ENCODE measurements around the gene EXOC3L1.

DNA sequence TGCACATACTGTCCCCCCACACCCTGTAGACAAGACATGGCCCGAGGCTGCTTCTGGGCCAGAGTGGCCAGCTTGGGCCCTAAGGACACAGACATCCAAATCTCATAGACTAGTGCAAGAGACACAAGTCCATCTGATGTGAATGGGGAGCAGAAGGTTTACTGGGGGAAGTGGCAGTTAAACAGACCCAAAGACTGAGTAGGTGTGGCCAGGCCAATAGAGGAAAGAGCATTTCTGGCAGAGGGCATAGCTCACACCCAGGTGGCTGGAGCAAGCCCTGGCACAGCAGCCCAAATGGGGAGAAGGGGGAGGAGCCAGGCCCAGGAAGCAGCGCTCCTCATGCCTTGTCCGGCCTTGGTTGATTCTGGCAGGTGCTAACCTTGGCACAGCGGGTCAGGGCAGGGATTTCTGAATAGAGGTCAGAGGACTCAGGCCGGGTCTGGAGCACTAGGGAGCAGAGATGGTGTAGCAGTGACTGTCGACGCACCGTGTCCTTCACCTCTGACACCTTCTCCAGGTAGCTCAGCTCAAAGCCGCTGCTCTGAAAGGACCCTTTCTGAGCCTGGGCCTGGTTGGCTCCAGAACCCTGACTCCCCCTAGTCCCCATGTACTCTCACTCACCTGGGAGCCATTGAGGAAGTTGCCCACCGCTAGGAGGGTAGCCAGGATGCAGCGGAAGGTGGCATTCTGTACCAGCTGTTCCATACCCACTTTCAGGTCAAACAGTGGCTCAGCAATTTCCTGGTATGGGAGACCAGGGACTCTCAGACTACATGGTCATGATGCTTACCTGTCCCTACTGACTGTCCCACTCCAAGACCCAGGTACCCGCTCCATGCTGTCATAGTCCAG is 41.1 kb upstream of the EXOC3L1 start:
- TF ChIP-seq EZH2phosphoT487 (IDR thresholded peaks at IDR 0.05; ENCODE audit: borderline replicate concordance, low read length) (no peak), EZH2 (IDR thresholded peaks at IDR 0.05; ENCODE audit: low read length, unreplicated experiment) (no peak)
- TF ChIP-seq, protein P1, sequence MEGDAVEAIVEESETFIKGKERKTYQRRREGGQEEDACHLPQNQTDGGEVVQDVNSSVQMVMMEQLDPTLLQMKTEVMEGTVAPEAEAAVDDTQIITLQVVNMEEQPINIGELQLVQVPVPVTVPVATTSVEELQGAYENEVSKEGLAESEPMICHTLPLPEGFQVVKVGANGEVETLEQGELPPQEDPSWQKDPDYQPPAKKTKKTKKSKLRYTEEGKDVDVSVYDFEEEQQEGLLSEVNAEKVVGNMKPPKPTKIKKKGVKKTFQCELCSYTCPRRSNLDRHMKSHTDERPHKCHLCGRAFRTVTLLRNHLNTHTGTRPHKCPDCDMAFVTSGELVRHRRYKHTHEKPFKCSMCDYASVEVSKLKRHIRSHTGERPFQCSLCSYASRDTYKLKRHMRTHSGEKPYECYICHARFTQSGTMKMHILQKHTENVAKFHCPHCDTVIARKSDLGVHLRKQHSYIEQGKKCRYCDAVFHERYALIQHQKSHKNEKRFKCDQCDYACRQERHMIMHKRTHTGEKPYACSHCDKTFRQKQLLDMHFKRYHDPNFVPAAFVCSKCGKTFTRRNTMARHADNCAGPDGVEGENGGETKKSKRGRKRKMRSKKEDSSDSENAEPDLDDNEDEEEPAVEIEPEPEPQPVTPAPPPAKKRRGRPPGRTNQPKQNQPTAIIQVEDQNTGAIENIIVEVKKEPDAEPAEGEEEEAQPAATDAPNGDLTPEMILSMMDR (conservative IDR thresholded peaks at IDR 0.05; ENCODE audit: low read depth, low read length), result no peak
